GM23248 (cell line): ENCODE results near the gene HRH4.

Experiments
- EZH2 ChIP-seq: fragments of 200-600 bp; sonication (generic); IDR thresholded peaks from 2 replicates; pipeline ENCODE4 v1.6.1; 2018; ENCODE audit warnings: antibody characterized with exemption, mild to moderate bottlenecking; ENCODE audit not compliant: insufficient read depth, poor library complexity, severe bottlenecking
- EZH2phosphoT487 ChIP-seq: fragments of 200-600 bp; sonication (generic); IDR thresholded peaks from 2 replicates; pipeline ENCODE4 v1.6.1; 2018; ENCODE audit warnings: antibody characterized with exemption, moderate library complexity, mild to moderate bottlenecking, low read depth; ENCODE audit not compliant: insufficient read depth

DNA sequence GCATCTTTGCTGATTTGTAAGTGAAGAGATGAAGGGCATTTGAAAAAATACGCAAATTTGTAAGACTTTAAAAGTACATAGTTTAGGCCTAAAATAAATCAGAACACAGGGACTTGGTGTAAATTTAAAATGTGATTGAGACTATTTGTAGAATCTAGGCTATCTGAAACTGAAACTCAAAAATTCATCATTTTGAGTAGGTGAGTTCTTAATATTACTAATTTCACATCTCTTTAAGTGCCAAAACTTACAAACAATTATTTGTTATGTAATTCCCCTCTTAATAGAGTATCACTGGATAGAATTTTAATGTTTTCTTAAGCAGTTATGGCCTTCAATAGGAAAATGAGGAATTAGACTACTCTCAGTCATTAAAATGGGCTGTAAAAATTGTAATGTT lies 14.0 kb upstream of the HRH4 start:
- TF ChIP-seq EZH2, result no peak
- TF ChIP-seq EZH2phosphoT487, result no peak
